ENCODE data around the gene FAM53C.

Gene FAM53C

DNA sequence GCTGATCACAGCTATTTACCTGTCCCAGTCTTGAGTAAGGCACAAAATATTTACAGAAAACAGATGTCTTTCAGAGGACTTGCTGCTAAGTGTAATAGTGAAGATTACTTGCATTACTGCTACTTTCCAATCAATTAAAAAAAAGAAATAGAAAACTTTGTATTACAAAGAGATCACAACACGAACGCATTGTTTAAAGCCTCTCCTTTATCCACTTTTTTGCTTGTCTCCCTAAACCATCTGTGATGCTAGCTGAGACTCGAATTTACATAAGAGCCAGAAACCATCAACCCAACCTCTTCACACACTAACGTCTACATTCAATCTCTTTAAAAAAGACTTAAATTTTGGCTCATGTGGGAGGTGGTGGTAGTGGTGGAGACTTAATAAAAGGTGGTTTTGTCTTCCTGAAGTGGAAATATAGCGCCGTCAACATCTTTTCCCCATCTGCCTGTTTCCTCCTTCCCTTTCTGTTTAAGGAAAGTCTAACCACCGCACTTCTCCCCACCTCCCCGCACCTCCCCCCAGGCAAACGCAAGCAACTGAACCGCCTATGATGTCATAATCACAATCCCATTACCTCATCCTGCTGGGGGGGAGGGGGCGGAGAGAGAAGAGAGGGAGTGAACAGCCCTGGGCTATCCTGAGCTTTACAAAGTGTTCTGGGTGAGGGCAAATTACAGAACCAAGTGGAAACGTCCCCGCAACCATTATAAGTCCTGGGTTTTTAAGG is 948 bp upstream of the FAM53C start:
- Histone ChIP-seq H3K4me1 (ENCODE audit: control insufficient read depth, insufficient read depth, low read length) (peaks cover 14% of the 10 kb centered on the region), H3K4me3 (ENCODE audit: low read depth, low read length) (peak overlapping the region; percentile 89), H3K9ac (ENCODE audit: low read depth, low read length) (peak overlapping the region; percentile 100), H3K36me3 (ENCODE audit: control insufficient read depth, insufficient read depth, low read length) (peaks cover 20% of the 10 kb centered on the region), H3K9me3 (ENCODE audit: control insufficient read depth, insufficient read depth, low read length) (no peaks in the 10 kb centered on the region), H3K27me3 (ENCODE audit: control insufficient read depth, insufficient read depth, low read length) (no peaks in the 10 kb centered on the region), H3K27ac (ENCODE audit: low read depth, low read length) (peak overlapping the region; percentile 100)

DNA sequence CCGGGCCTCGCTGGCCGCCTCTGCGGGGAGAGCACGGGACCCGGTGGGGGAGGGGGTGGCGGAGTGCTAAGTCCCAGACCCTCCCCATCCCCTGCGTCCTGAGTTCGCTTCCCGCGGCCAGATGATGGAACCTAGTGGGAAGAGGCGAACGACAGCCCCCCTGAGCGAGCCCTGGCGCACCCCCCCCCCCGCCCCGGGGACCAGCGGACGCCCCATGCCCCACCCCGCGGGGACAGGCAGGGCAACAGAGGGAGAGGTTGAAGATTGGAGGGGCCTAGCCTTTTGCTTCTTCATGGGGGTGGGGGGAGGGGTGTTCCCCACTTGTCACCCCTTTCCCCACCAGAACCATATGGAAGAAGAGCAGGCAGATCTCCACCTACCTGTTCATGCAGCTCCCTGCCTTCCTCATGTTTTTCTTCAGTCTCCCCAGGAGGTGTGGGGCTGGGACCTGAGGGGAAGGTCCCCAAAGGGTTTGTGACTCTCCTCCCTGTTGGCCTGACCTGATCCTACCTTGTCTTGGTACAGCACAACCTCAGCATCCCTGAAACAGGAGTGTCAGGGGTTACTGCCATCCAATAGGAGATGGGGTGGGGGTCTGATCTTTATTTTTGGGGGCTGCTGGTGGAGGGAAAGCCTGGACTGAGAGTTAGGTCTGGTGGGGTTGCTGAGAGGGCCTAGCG is 485 bp downstream of the FAM53C start:
- Histone ChIP-seq H3K4me1 (ENCODE audit: control insufficient read depth, insufficient read depth, low read length) (peaks cover 14% of the 10 kb centered on the region), H3K9me3 (ENCODE audit: control insufficient read depth, insufficient read depth, low read length) (no peaks in the 10 kb centered on the region), H3K9ac (ENCODE audit: low read depth, low read length) (peak overlapping the region; percentile 100), H3K27me3 (ENCODE audit: control insufficient read depth, insufficient read depth, low read length) (no peaks in the 10 kb centered on the region), H3K4me3 (ENCODE audit: low read depth, low read length) (peak overlapping the region; percentile 89), H3K27ac (ENCODE audit: low read depth, low read length) (peak overlapping the region; percentile 100), H3K36me3 (ENCODE audit: control insufficient read depth, insufficient read depth, low read length) (peaks cover 27% of the 10 kb centered on the region)

DNA sequence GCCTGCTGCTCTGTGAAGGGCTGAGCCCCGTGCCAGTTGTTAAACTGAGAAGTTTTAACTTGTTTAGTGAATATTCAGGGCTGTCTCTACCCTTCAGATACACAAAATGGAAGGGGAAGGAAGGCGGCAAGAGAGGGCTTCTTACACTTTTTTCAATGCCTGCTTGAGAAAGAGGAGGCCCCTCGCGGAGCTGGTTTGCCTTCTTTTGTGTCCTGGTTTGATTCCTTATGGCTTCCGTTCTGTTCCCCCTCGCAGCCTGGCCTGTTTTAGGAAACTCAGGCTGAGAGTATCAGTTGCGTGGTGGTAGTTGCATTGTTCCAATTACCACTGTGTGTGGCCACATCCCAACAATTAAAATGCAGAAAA is 1.0 kb downstream of the FAM53C start:
- Histone ChIP-seq H3K36me3 (ENCODE audit: control insufficient read depth, insufficient read depth, low read length) (peaks cover 33% of the 10 kb centered on the region), H3K4me3 (ENCODE audit: low read depth, low read length) (peak overlapping the region; percentile 89), H3K4me1 (ENCODE audit: control insufficient read depth, insufficient read depth, low read length) (peaks cover 14% of the 10 kb centered on the region), H3K9me3 (ENCODE audit: control insufficient read depth, insufficient read depth, low read length) (no peaks in the 10 kb centered on the region), H3K27ac (ENCODE audit: low read depth, low read length) (peak overlapping the region; percentile 100), H3K27me3 (ENCODE audit: control insufficient read depth, insufficient read depth, low read length) (no peaks in the 10 kb centered on the region), H3K9ac (ENCODE audit: low read depth, low read length) (peak overlapping the region; percentile 100)

DNA sequence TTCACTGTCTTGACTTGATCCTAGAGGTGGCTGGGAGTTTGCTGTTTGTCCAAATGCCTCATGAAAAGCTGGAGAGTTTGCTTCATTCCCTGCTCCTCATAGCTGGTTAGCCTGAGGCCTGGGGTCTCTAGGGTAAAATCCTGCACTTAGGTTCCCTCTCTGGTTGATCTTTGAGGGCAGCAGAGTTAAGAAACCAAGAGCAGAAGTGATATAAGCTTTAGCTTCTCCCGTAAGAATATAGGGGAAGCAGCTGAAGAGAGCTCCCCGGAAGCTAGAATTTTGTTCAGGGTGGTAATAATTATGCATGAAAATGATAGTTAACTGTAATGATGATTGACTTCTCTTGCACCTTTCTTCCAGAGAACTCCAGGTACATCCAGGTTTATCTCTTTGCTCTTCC is 1.4 kb downstream of the FAM53C start:
- peaks cover 37% of the 10 kb centered on the region for H3K36me3 ChIP-seq (ENCODE audit: control insufficient read depth, insufficient read depth, low read length)
- no peaks in the 10 kb centered on the region for H3K27me3 ChIP-seq (ENCODE audit: control insufficient read depth, insufficient read depth, low read length)
- no peaks in the 10 kb centered on the region for H3K9me3 ChIP-seq (ENCODE audit: control insufficient read depth, insufficient read depth, low read length)
- peak overlapping the region; percentile 100 for H3K9ac ChIP-seq (ENCODE audit: low read depth, low read length)
- H3K4me1 ChIP-seq (ENCODE audit: control insufficient read depth, insufficient read depth, low read length), result peaks cover 14% of the 10 kb centered on the region
- H3K4me3 ChIP-seq (ENCODE audit: low read depth, low read length), result peak overlapping the region; percentile 89
- H3K27ac ChIP-seq (ENCODE audit: low read depth, low read length), result peak overlapping the region; percentile 100

DNA sequence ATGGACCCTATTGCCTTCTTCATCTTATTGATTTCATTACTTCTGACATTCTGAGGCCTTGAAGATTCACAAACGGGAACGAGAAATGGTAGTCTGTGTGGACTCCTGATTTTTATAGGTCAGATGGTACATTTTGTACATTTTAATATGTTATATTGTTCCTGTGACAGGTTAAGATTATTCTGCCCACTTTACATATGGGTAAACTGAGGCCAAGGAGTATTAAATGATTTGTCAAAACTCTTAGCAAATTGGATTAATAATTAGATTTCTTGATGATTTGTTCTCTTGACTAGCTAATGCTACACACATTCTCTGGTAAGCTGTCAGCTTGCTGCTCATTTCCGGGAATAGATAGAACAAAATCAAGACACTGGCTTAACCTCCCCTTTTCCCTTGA is 1.9 kb downstream of the FAM53C start:
- H3K27me3 ChIP-seq (ENCODE audit: control insufficient read depth, insufficient read depth, low read length), result no peaks in the 10 kb centered on the region
- no peak overlapping the region for H3K9ac ChIP-seq (ENCODE audit: low read depth, low read length)
- H3K27ac ChIP-seq (ENCODE audit: low read depth, low read length), result no peak overlapping the region
- peaks cover 14% of the 10 kb centered on the region for H3K4me1 ChIP-seq (ENCODE audit: control insufficient read depth, insufficient read depth, low read length)
- no peaks in the 10 kb centered on the region for H3K9me3 ChIP-seq (ENCODE audit: control insufficient read depth, insufficient read depth, low read length)
- H3K36me3 ChIP-seq (ENCODE audit: control insufficient read depth, insufficient read depth, low read length), result peaks cover 42% of the 10 kb centered on the region
- H3K4me3 ChIP-seq (ENCODE audit: low read depth, low read length), result peak overlapping the region; percentile 89

DNA sequence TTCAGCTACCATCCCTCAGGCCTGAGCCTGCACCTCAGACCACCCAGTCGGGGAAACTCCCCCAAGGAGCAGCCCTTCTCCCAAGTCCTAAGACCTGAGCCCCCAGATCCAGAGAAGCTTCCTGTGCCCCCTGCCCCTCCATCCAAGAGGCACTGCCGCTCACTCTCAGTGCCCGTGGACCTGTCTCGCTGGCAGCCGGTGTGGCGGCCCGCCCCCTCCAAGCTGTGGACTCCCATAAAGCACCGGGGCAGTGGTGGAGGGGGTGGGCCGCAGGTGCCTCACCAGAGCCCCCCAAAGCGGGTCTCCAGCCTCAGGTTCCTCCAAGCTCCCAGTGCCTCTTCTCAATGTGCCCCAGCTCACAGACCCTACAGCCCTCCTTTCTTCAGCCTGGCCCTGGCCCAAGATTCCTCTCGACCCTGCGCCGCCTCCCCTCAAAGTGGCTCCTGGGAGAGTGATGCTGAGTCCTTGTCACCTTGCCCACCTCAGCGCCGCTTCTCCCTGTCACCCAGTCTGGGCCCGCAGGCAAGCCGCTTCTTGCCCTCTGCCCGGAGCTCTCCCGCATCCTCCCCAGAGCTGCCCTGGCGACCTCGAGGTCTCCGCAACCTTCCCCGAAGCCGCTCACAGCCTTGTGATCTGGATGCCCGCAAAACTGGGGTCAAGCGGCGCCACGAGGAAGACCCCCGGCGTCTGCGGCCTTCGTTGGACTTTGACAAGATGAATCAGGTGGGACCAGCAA is 7.0 kb downstream of the FAM53C start:
- Histone ChIP-seq H3K4me1 (ENCODE audit: control insufficient read depth, insufficient read depth, low read length) (no peaks in the 10 kb centered on the region), H3K4me3 (ENCODE audit: low read depth, low read length) (no peak overlapping the region), H3K27ac (ENCODE audit: low read depth, low read length) (no peak overlapping the region), H3K9ac (ENCODE audit: low read depth, low read length) (no peak overlapping the region), H3K27me3 (ENCODE audit: control insufficient read depth, insufficient read depth, low read length) (no peaks in the 10 kb centered on the region), H3K9me3 (ENCODE audit: control insufficient read depth, insufficient read depth, low read length) (no peaks in the 10 kb centered on the region), H3K36me3 (ENCODE audit: control insufficient read depth, insufficient read depth, low read length) (peaks cover 90% of the 10 kb centered on the region)

DNA sequence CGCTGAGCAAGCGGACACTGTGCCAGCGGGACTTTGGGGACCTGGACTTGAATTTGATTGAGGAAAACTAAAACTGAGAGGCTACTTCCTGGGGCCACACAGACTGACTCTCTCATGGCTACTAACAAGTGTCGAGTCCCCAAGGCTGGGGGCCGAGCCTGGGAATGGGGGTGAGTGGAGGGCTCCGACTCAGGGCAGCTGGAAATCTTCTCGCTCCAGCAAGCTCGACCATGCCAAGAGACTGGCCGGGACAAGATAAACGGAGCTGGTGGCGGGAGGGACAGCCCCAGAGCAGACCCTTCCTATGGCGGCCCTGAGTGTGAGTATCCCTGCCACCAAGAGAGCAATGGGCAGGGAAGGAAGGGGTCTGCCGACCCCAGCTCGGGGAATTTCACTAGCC is 8.8 kb downstream of the FAM53C start:
- no peak overlapping the region for H3K4me3 ChIP-seq (ENCODE audit: low read depth, low read length)
- H3K27me3 ChIP-seq (ENCODE audit: control insufficient read depth, insufficient read depth, low read length), result no peaks in the 10 kb centered on the region
- no peak overlapping the region for H3K9ac ChIP-seq (ENCODE audit: low read depth, low read length)
- peaks cover 72% of the 10 kb centered on the region for H3K36me3 ChIP-seq (ENCODE audit: control insufficient read depth, insufficient read depth, low read length)
- H3K27ac ChIP-seq (ENCODE audit: low read depth, low read length), result no peak overlapping the region
- no peaks in the 10 kb centered on the region for H3K4me1 ChIP-seq (ENCODE audit: control insufficient read depth, insufficient read depth, low read length)
- no peaks in the 10 kb centered on the region for H3K9me3 ChIP-seq (ENCODE audit: control insufficient read depth, insufficient read depth, low read length)

DNA sequence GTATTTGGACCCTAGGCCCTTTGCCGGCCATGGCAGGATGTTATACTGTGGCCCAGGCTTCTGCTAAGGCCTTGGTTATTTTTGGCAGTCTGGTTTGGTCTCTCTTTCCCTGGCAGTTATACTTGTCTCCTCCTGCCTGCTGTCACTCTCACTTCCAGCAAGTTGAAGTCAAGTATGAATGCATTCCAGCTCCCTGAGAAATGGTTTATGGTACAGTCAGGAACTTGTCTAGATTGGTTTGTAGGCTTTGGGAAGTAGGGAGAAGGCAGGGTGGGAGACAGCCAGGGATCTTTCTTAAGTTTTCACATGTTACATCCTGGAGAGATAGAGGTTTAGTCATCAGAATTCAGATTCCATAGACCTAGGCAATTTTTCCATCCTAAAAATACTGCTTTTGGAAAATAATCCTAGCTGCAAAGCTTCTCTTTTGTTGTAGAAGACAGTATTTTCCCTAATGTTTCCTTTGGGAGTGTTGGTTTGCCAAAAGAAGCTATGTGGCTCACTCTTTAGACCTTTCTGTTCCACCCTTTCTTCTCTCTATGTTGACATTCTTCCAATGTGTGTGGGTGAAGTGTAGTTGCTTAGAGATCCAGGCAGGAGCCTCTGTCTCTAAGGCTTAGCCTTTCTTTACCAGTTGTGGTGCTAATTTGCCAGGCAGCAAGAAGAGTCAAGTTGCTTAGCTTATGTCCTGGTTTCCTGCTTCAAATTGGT is 11.9 kb downstream of the FAM53C start:
- Histone ChIP-seq H3K4me1 (ENCODE audit: control insufficient read depth, insufficient read depth, low read length) (peaks cover 13% of the 10 kb centered on the region), H3K36me3 (ENCODE audit: control insufficient read depth, insufficient read depth, low read length) (peaks cover 48% of the 10 kb centered on the region), H3K27ac (ENCODE audit: low read depth, low read length) (no peak overlapping the region)

DNA sequence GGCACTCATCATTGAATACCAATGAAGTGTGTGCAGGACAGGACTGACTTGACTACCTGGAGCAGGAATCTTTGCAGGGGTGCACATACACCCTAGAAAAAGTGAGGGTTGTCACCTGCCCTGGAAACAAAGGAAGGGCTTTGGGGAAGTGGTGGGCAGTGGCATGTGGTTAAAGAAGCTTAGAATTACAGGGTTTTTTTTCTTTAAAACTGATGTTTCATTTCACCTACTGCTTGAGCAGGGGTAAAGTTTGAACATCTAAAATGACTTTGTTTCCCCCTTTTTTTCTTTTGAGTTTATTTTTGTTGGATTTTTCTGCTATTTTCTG is 12.5 kb downstream of the FAM53C start:
- H3K27me3 ChIP-seq (ENCODE audit: control insufficient read depth, insufficient read depth, low read length), result no peaks in the 10 kb centered on the region
- peaks cover 43% of the 10 kb centered on the region for H3K36me3 ChIP-seq (ENCODE audit: control insufficient read depth, insufficient read depth, low read length)
- no peak overlapping the region for H3K9ac ChIP-seq (ENCODE audit: low read depth, low read length)
- no peak overlapping the region for H3K4me3 ChIP-seq (ENCODE audit: low read depth, low read length)
- H3K9me3 ChIP-seq (ENCODE audit: control insufficient read depth, insufficient read depth, low read length), result no peaks in the 10 kb centered on the region
- H3K27ac ChIP-seq (ENCODE audit: low read depth, low read length), result no peak overlapping the region
- H3K4me1 ChIP-seq (ENCODE audit: control insufficient read depth, insufficient read depth, low read length), result peaks cover 19% of the 10 kb centered on the region

More for the DNA sequence above, 11.9 kb downstream of the FAM53C start:
- Histone ChIP-seq H3K9ac (ENCODE audit: low read depth, low read length) (no peak overlapping the region), H3K4me3 (ENCODE audit: low read depth, low read length) (no peak overlapping the region), H3K27me3 (ENCODE audit: control insufficient read depth, insufficient read depth, low read length) (no peaks in the 10 kb centered on the region), H3K9me3 (ENCODE audit: control insufficient read depth, insufficient read depth, low read length) (no peaks in the 10 kb centered on the region)

DNA sequence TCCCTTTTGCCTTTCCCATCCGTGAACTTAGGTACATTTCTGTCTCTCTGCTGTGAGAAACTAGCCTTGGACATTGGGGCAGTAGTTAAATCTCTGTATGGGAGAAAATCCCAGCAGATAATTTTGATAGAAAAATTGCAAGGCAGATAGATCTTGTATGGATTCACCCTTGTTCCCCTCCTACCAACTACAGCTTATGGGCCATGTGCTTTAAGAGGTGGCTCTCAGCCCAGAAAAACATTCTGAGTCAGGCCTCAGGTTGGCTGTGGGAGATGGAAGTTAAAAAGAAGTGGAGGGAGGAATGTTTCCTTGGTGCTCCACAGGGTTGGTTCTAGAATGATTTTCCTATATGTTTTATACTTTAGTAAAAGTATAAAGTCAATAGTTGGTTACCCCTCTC is 13.0 kb downstream of the FAM53C start:
- Histone ChIP-seq H3K9ac (ENCODE audit: low read depth, low read length) (no peak overlapping the region), H3K27me3 (ENCODE audit: control insufficient read depth, insufficient read depth, low read length) (no peaks in the 10 kb centered on the region), H3K4me1 (ENCODE audit: control insufficient read depth, insufficient read depth, low read length) (peaks cover 20% of the 10 kb centered on the region), H3K4me3 (ENCODE audit: low read depth, low read length) (no peak overlapping the region), H3K27ac (ENCODE audit: low read depth, low read length) (no peak overlapping the region), H3K36me3 (ENCODE audit: control insufficient read depth, insufficient read depth, low read length) (peaks cover 38% of the 10 kb centered on the region), H3K9me3 (ENCODE audit: control insufficient read depth, insufficient read depth, low read length) (no peaks in the 10 kb centered on the region)
